Stimulated activated naive CD4-positive, alpha-beta T cell (primary cell): Measurements from ENCODE around the gene CISD2.
"Not testable (repeated sequence)": the region's sequence is repeated elsewhere in the genome, so short reads cannot be mapped to it uniquely, and the experiment has no call there.

ENCODE experiments used
- DNase-seq, 6 experiments: peaks; one replicate each; lab custom pipeline; 2025; lab: John Stamatoyannopoulos, UW

The CISD2 gene

DNA sequence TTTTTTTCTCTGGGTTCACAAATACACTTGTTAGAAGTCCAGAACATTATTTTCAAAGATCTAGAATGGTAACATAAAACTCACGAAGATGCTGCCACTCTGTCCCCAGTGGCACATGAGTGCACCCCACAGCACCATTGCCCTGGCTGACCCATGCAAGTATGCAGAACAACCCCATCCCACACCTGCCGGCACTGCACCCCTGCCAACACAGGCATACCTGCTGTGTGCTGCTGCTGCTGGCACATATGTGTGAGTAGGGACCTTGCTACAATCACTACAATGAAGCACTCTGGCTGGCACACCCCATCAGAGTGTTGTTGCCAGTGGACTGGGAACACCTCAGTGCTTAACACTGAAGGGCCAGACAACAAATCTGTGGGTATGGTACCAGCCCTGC, 66.9 kb downstream of the CISD2 start:
- no peak for DNase-seq

DNA sequence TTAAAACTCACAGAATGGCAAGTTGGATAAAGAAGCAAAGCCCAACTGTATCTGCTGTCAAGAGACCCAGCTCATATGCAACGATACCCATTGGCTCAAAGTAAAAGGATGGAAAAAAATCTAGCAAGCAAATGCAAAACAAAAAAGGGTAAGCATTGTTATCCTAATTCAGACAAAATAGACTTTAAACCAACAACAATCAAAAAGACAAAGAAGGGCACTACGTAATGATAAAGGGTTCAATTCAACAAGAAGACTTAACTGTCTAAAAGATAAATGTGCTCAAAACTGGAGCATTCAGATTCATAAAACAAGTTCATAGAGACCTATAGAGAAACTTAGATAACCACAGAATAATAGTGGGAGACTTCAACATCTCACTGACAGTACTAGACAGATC, 69.3 kb downstream of the CISD2 start:
- not testable (repeated sequence) for DNase-seq
